Spleen (tissue), 7 donors: ENCODE results near the gene TMEM63C.

ENCODE experiments used
- POLR2A ChIP-seq, 3 donors: fragments of 450-650 bp; IDR thresholded peaks; one replicate each; pipeline ENCODE4 v1.5.1; 2017; ENCODE audit warnings: antibody characterized with exemption in 3 of 3, mild to moderate bottlenecking in 1 of 3
- POLR2AphosphoS5 ChIP-seq, 3 donors: sonication (generic); formaldehyde crosslinking; IDR thresholded peaks; one replicate each; pipeline ENCODE4 v1.5.1; 2017; ENCODE audit warnings: antibody characterized with exemption in 3 of 3
- TF ChIP-seq, protein P1 (sequence below), 11 experiments: fragments of 200-600 bp in 7 of 11; fragments of 450-650 bp in 4 of 11; sonication (generic) in 4 of 11; IDR thresholded peaks in 8 of 11; conservative IDR thresholded peaks in 3 of 11; 1 replicate in 7 of 11; 2 replicates in 4 of 11; pipeline versions ENCODE4 v1.4.0 to v1.8.0; 2016 to 2021; ENCODE audit warnings: antibody characterized with exemption in 11 of 11, inconsistent platforms in 4 of 11, mild to moderate bottlenecking in 1 of 11
- donor health status: DM: no; HTN: no; CAD: no; lungs with moderate emphysema.
- donor health status: DM: no; HTN: no; CAD: no.
- donor health status: DM: no; HTN: no; CAD: no.

- TF ChIP-seq, protein P1, sequence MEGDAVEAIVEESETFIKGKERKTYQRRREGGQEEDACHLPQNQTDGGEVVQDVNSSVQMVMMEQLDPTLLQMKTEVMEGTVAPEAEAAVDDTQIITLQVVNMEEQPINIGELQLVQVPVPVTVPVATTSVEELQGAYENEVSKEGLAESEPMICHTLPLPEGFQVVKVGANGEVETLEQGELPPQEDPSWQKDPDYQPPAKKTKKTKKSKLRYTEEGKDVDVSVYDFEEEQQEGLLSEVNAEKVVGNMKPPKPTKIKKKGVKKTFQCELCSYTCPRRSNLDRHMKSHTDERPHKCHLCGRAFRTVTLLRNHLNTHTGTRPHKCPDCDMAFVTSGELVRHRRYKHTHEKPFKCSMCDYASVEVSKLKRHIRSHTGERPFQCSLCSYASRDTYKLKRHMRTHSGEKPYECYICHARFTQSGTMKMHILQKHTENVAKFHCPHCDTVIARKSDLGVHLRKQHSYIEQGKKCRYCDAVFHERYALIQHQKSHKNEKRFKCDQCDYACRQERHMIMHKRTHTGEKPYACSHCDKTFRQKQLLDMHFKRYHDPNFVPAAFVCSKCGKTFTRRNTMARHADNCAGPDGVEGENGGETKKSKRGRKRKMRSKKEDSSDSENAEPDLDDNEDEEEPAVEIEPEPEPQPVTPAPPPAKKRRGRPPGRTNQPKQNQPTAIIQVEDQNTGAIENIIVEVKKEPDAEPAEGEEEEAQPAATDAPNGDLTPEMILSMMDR (IDR thresholded peaks at IDR 0.05 in 8 of 11, conservative IDR thresholded peaks at IDR 0.05 in 3 of 11) = no peak
- TF ChIP-seq POLR2A (IDR thresholded peaks at IDR 0.05) (no peak), POLR2AphosphoS5 (IDR thresholded peaks at IDR 0.05) (no peak)
Observed at GRCh38 chr14:77239412-77239811, 57.8 kb downstream of the TMEM63C start.
